Measurements from ENCODE around the gene TDRD10. TPM values are rescaled to one million over a fixed set of nuclear protein-coding genes. Genes with fewer than 3 reads are reported as not detected.
A peak's percentile ranks its signal among the peaks of the same experiment; 100 is the strongest.

TDRD10 gene
- total and polyA plus RNA-seq, 2 of the 4 experiments (the other 2 are of a cell fraction): not detected

- CTCF ChIA-PET: interaction anchor here (1.0 to 2.9 kb wide), 2 partner anchors 15 to 95 kb away, joined by 3 to 10 read pairs; no protein-coding TSS in a partner anchor
- H2AFZ ChIP-seq (replicated peaks; ENCODE audit: low read length, poor library complexity): no peak overlapping the region
- ATAC-seq (ENCODE audit: low read depth) (peak; percentile 69), DNase-seq (peak; percentile 49)
- no peak overlapping the region for H2BK5ac ChIP-seq (ENCODE audit: low read depth, low read length, poor library complexity, severe bottlenecking)
- no TSS peak for BruUV-seq (replicated peaks)
- no peak overlapping the region for H4K91ac ChIP-seq (ENCODE audit: insufficient read depth, low read depth, low read length)
- dilution Hi-C loops (cut with HindIII; ENCODE audit: low sequenced_read_pairs, unreplicated experiment) (no loop called here), intact Hi-C loops (cut with micrococcal nuclease) (no loop called here), in situ Hi-C loops (cut with MboI; ENCODE audit: low sequenced_read_pairs) (no loop called here)
- peaks cover 4% of the 10 kb centered on the region; the same call in 1 of the 2 replicates for H3K4me1 ChIP-seq (ENCODE audit: control insufficient read depth, insufficient read depth, low read length)
- H3K79me1 ChIP-seq (ENCODE audit: low read depth in 1 of 2, low read length in 2 of 2): no peaks in the 10 kb centered on the region
- H4K20me1 ChIP-seq (ENCODE audit: insufficient read depth, low read length): peaks cover 14% of the 10 kb centered on the region
- H4K5ac ChIP-seq (ENCODE audit: low read depth, low read length): no peak overlapping the region
- no peak overlapping the region for H3K18ac ChIP-seq (ENCODE audit: low read depth, low read length)
- no peak overlapping the region for H3K56ac ChIP-seq (ENCODE audit: extremely low read depth, insufficient read depth, low read length)
- no peak overlapping the region for H3K4me2 ChIP-seq (ENCODE audit: low read depth, low read length)
- no peak overlapping the region for H2AK9ac ChIP-seq (replicated peaks; ENCODE audit: low read depth, low read length, poor library complexity)
- no peak overlapping the region for H4K8ac ChIP-seq (ENCODE audit: low read depth in 2 of 2, low read length in 2 of 2)
- no peak overlapping the region for H2BK120ac ChIP-seq (ENCODE audit: low read depth, low read length)
- POLR2A ChIA-PET (ENCODE audit: unreplicated experiment): no interaction called here
- H3K27me3 ChIP-seq (ENCODE audit: control insufficient read depth, insufficient read depth, low read length): peaks cover 20% of the 10 kb centered on the region
- H3K14ac ChIP-seq (replicated peaks; ENCODE audit: low read depth, low read length): no peak overlapping the region
- H3K4me3 ChIP-seq (ENCODE audit: insufficient read depth, low read depth, low read length): no peak overlapping the region
- H2BK20ac ChIP-seq (ENCODE audit: low read depth, low read length): no peak overlapping the region
- no peak overlapping the region for H3K9ac ChIP-seq (ENCODE audit: low read depth, low read length)
- H3K9me1 ChIP-seq (ENCODE audit: insufficient read depth, low read length): peaks cover 11% of the 10 kb centered on the region; the same call in 1 of the 2 replicates
- no peak overlapping the region for H3K4ac ChIP-seq (ENCODE audit: low read depth, low read length)
- no peak overlapping the region for H2BK15ac ChIP-seq (ENCODE audit: low read depth, low read length)
- no peak overlapping the region for H2AK5ac ChIP-seq (ENCODE audit: low read depth, low read length)
- TF ChIP-seq USF2 (IDR thresholded peaks at IDR 0.05; ENCODE audit: low read depth, low read length) (peak; percentile 37; the same call in 1 of the 2 replicates), CEBPB (IDR thresholded peaks at IDR 0.05; ENCODE audit: low read depth, low read length) (no peak), BHLHE40 (IDR thresholded peaks at IDR 0.05; ENCODE audit: low read depth, low read length) (peak; percentile 80; the same call in 1 of the 2 replicates)
- no peak overlapping the region for H3K23ac ChIP-seq (ENCODE audit: low read depth, low read length)
- no CpG with 5 or more reads among the region's 7 CpGs for WGBS, 2 experiments (ENCODE audit: extremely low coverage in 2 of 2, insufficient read length in 1 of 2)
- H3K9me3 ChIP-seq (ENCODE audit: control insufficient read depth, insufficient read depth, low read length): no peaks in the 10 kb centered on the region
- peaks cover 18% of the 10 kb centered on the region; the same call in 1 of the 2 replicates for H3K36me3 ChIP-seq (ENCODE audit: control insufficient read depth, insufficient read depth, low read length)
- no peak overlapping the region for H3K27ac ChIP-seq (ENCODE audit: insufficient read depth, low read length)
Observed at GRCh38 chr1:154574716-154575115, 72.7 kb downstream of the TDRD10 start.

Measured in IMR-90 (cell line).